Endothelial cell of umbilical vein (primary cell): ENCODE data around the gene SPDL1.

Experiments
- CTCF ChIP-seq, 2 donors: IDR thresholded peaks; 1 replicate in 1 of 2; 2 replicates in 1 of 2; pipeline ENCODE4 v1.5.1; 2011; ENCODE audit warnings: low read length in 2 of 2, mild to moderate bottlenecking in 2 of 2, moderate library complexity in 2 of 2, control low read depth in 1 of 2, inconsistent platforms in 1 of 2, low read depth in 1 of 2; ENCODE audit not compliant: insufficient read depth in 1 of 2; ENCODE audit errors: extremely low read depth in 1 of 2
- EZH2 ChIP-seq: IDR thresholded peaks from 2 replicates; pipeline ENCODE4 v1.6.1; 2012; ENCODE audit warnings: borderline replicate concordance, low read depth, mild to moderate bottlenecking, moderate library complexity, low read length, inconsistent platforms; ENCODE audit not compliant: severe bottlenecking
- MAX ChIP-seq: IDR thresholded peaks from 2 replicates; pipeline ENCODE4 v1.6.1; 2011; ENCODE audit not compliant: insufficient read depth, insufficient read length
- POLR2A ChIP-seq: IDR thresholded peaks from 2 replicates; pipeline ENCODE4 v1.6.1; 2012; ENCODE audit warnings: low read depth, mild to moderate bottlenecking, control low read depth, low read length
- POLR2AphosphoS5 ChIP-seq: IDR thresholded peaks from 2 replicates; pipeline ENCODE4 v1.6.1; 2012; ENCODE audit warnings: low read depth, mild to moderate bottlenecking, control low read depth, low read length, moderate library complexity; ENCODE audit not compliant: insufficient read depth

- TF ChIP-seq CTCF (IDR thresholded peaks at IDR 0.05; ENCODE audit: extremely low read depth in 1 of 2, insufficient read depth in 1 of 2, low read depth in 1 of 2, low read length in 2 of 2) (no peak), POLR2AphosphoS5 (no peak), EZH2 (no peak), POLR2A (no peak), MAX (no peak)
Measured at GRCh38 chr5:169554251-169554650, 29.3 kb upstream of the SPDL1 start.
